Mammary epithelial cell (primary cell): ENCODE data around the gene GALNT3.

Source experiments
- CTCF ChIP-seq, 2 donors: IDR thresholded peaks in 1 of 2; conservative IDR thresholded peaks in 1 of 2; 2 replicates each; pipeline ENCODE4 v1.5.1; 2011 to 2012; ENCODE audit warnings: inconsistent platforms in 2 of 2, low read length in 2 of 2, mild to moderate bottlenecking in 2 of 2, control low read depth in 1 of 2, low read depth in 1 of 2; ENCODE audit not compliant: insufficient read depth in 1 of 2; ENCODE audit errors: extremely low read depth in 1 of 2
- EZH2 ChIP-seq: IDR thresholded peaks from 2 replicates; pipeline ENCODE4 v1.6.1; 2012; ENCODE audit warnings: low read length, inconsistent platforms, borderline replicate concordance

GRCh38 chr2:165793161-165793778 is 777 bp downstream of the GALNT3 start:
- TF ChIP-seq CTCF (conservative IDR thresholded peaks at IDR 0.05 in 1 of 2, IDR thresholded peaks at IDR 0.05 in 1 of 2; ENCODE audit: extremely low read depth in 1 of 2, insufficient read depth in 1 of 2, low read depth in 1 of 2, low read length in 2 of 2) (no peak), EZH2 (no peak)
